Panc1 (cell line): Measurements from ENCODE around the gene COX8A. TPM values are rescaled to one million over a fixed set of nuclear protein-coding genes. Genes with fewer than 3 reads are reported as not detected.

Experiments
- ATAC-seq: fragments of 200-7000 bp; cut with Tn5 transposase; 2 replicates; pipeline ENCODE4 v1.9.1; 2020; ENCODE audit warnings: mild to moderate bottlenecking, moderate library complexity
- BruUV-seq: library from RNA; stranded (reverse); fragments of 400-500 nt; replicated peaks from 2 replicates; lab custom pipeline; 2021; lab: Mats Ljungman, UMichigan
- CTCF ChIA-PET: fragments of 300-600 bp; sonication (Branson Sonifier 250); formaldehyde crosslinking; loops from one replicate; lab custom pipeline; 2022; ENCODE audit warnings: antibody characterized with exemption; lab: Charles Lee
- POLR2A ChIA-PET: fragments of 300-600 bp; sonication (Branson Sonifier 250); formaldehyde crosslinking; loops from one replicate; lab custom pipeline; 2022; ENCODE audit warnings: antibody characterized with exemption; lab: Charles Lee
- DNase-seq: peaks from one replicate; pipeline ENCODE4 v3.0.0-alpha.2; 2010; ENCODE audit warnings: low read depth, low spot score
- H3K27ac ChIP-seq: 2 replicates; pipeline ENCODE4 v1.5.1; 2011; ENCODE audit warnings: mild to moderate bottlenecking, low read length, inconsistent platforms
- H3K27me3 ChIP-seq: fragments of 200-500 bp; sonication (Bioruptor generic); 2 replicates; pipeline ENCODE4 v1.6.0; 2014; ENCODE audit warnings: low read length, inconsistent platforms; ENCODE audit not compliant: control insufficient read depth, insufficient read depth
- H3K36me3 ChIP-seq: fragments of 200-500 bp; sonication (Bioruptor generic); 2 replicates; pipeline ENCODE4 v1.5.1; 2014; ENCODE audit warnings: inconsistent platforms, mild to moderate bottlenecking, low read length, moderate library complexity; ENCODE audit not compliant: control insufficient read depth, insufficient read depth
- H3K4me1 ChIP-seq: 2 replicates; pipeline ENCODE4 v1.5.1; 2011; ENCODE audit warnings: inconsistent platforms, mild to moderate bottlenecking, low read length, moderate library complexity; ENCODE audit not compliant: control insufficient read depth, insufficient read depth
- H3K4me3 ChIP-seq, 2 experiments: 2 replicates each; pipeline ENCODE4 v1.5.1; 2011 to 2012; ENCODE audit warnings: low read depth in 2 of 2, low read length in 2 of 2, mild to moderate bottlenecking in 2 of 2, inconsistent platforms in 1 of 2, moderate library complexity in 1 of 2
- H3K9me3 ChIP-seq: fragments of 200-500 bp; sonication (Bioruptor generic); 2 replicates; pipeline ENCODE4 v1.5.1; 2014; ENCODE audit warnings: low read depth, mild to moderate bottlenecking, inconsistent platforms, low read length, moderate library complexity; ENCODE audit not compliant: control insufficient read depth, insufficient read depth
- POLR2AphosphoS5 ChIP-seq: IDR thresholded peaks from 2 replicates; pipeline ENCODE4 v1.6.1; 2012; ENCODE audit warnings: mild to moderate bottlenecking, low read depth, low read length, moderate library complexity
- SIN3A ChIP-seq: IDR thresholded peaks from 2 replicates; pipeline ENCODE4 v1.6.1; 2012; ENCODE audit warnings: low read depth, mild to moderate bottlenecking, low read length, moderate library complexity, borderline replicate concordance; ENCODE audit not compliant: insufficient read depth
- TCF7L2 ChIP-seq: IDR thresholded peaks from 2 replicates; pipeline ENCODE4 v1.6.1; 2011; ENCODE audit warnings: mild to moderate bottlenecking, low read depth, low read length, inconsistent platforms
- in situ Hi-C: cut with HindIII; loops from 2 replicates; pipeline ENCODE4 v1.10.0; 2016; ENCODE audit warnings: low sequenced_read_pairs, low pct_unique_long_range_greater_than_20kb
- intact Hi-C: fragments of 100-400 bp; cut with micrococcal nuclease; formaldehyde crosslinking; loops from one replicate; pipeline ENCODE4 v1.10.0; 2022; ENCODE audit not compliant: unreplicated experiment
- total RNA-seq: library from RNA; stranded (reverse); gene quantifications from one replicate; pipeline ENCODE4 v1.2.1, GENCODE V29; 2021; ENCODE audit not compliant: unreplicated experiment
- TF ChIP-seq, protein P1 (sequence below): fragments of 450-650 bp; IDR thresholded peaks from 2 replicates; pipeline ENCODE4 v1.5.1; 2017; ENCODE audit warnings: mild to moderate bottlenecking
- TF ChIP-seq, protein P2 (sequence below), 2 experiments: IDR thresholded peaks; 2 replicates each; pipeline ENCODE4 v1.6.1; 2011 to 2012; ENCODE audit warnings: low read depth in 2 of 2, control low read depth in 1 of 2, low read length in 1 of 2, mild to moderate bottlenecking in 1 of 2, moderate library complexity in 1 of 2; ENCODE audit not compliant: insufficient read depth in 1 of 2

COX8A gene
- total RNA-seq, 1 experiment from 2014 or later, result 613 TPM

DNA sequence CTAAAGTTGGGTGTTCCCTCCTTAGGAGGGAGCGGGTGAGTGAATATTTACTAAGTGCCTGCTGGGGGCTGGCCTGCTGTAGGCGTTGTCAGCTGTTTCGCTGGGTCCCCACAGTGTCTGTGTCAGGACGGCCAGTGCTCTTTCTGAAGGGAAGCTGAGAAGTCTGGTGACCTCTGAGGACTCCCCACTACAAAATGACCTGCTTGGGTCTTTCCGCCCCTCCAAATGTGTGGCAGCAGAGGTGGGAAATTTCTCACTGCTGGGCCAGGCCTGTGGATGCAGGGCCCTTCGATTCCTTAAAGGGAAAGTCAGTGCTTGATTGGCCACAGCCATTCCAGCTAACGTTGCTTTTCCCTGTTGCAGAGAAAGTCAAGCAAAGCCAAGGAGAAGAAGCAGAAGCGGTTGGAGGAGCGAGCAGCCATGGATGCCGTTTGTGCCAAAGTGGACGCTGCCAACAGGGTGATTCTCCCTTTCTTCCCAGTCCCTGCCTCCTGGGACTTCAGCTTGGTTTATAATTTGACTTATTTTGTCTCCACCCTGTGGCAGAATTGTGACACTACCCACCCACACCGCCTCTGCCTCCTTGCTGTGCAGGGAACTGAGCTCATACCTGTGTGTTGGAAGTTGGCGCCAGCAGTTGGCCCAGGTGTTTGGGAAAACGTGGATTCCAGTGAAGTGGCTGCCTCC, 28.8 kb upstream of the COX8A start:
- ATAC-seq, result peak; percentile 96
- in situ Hi-C loops, result no loop called here
- TF ChIP-seq, protein P1, sequence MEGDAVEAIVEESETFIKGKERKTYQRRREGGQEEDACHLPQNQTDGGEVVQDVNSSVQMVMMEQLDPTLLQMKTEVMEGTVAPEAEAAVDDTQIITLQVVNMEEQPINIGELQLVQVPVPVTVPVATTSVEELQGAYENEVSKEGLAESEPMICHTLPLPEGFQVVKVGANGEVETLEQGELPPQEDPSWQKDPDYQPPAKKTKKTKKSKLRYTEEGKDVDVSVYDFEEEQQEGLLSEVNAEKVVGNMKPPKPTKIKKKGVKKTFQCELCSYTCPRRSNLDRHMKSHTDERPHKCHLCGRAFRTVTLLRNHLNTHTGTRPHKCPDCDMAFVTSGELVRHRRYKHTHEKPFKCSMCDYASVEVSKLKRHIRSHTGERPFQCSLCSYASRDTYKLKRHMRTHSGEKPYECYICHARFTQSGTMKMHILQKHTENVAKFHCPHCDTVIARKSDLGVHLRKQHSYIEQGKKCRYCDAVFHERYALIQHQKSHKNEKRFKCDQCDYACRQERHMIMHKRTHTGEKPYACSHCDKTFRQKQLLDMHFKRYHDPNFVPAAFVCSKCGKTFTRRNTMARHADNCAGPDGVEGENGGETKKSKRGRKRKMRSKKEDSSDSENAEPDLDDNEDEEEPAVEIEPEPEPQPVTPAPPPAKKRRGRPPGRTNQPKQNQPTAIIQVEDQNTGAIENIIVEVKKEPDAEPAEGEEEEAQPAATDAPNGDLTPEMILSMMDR, result peak; percentile 81
- TF ChIP-seq TCF7L2, result no peak
- TF ChIP-seq, protein P2, sequence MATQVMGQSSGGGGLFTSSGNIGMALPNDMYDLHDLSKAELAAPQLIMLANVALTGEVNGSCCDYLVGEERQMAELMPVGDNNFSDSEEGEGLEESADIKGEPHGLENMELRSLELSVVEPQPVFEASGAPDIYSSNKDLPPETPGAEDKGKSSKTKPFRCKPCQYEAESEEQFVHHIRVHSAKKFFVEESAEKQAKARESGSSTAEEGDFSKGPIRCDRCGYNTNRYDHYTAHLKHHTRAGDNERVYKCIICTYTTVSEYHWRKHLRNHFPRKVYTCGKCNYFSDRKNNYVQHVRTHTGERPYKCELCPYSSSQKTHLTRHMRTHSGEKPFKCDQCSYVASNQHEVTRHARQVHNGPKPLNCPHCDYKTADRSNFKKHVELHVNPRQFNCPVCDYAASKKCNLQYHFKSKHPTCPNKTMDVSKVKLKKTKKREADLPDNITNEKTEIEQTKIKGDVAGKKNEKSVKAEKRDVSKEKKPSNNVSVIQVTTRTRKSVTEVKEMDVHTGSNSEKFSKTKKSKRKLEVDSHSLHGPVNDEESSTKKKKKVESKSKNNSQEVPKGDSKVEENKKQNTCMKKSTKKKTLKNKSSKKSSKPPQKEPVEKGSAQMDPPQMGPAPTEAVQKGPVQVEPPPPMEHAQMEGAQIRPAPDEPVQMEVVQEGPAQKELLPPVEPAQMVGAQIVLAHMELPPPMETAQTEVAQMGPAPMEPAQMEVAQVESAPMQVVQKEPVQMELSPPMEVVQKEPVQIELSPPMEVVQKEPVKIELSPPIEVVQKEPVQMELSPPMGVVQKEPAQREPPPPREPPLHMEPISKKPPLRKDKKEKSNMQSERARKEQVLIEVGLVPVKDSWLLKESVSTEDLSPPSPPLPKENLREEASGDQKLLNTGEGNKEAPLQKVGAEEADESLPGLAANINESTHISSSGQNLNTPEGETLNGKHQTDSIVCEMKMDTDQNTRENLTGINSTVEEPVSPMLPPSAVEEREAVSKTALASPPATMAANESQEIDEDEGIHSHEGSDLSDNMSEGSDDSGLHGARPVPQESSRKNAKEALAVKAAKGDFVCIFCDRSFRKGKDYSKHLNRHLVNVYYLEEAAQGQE (IDR thresholded peaks at IDR 0.05; ENCODE audit: insufficient read depth in 1 of 2, low read depth in 2 of 2, low read length in 1 of 2), result no peak
- H3K9me3 ChIP-seq, result no peaks in the 10 kb centered on the region
- H3K4me1 ChIP-seq, result peaks cover 14% of the 10 kb centered on the region
- H3K27me3 ChIP-seq, result no peaks in the 10 kb centered on the region
- POLR2A ChIA-PET, result interaction anchor here (0.5 to 1.3 kb wide), 3 partner anchors 34 to 124 kb away, joined by 3 to 5 read pairs (median 5); no protein-coding TSS in a partner anchor
- intact Hi-C loops, result loop anchor here (2.0 kb wide), 1 partner anchor 109 kb away; no protein-coding TSS in a partner anchor
- CTCF ChIA-PET, result interaction anchor here (0.5 to 2.2 kb wide), 11 partner anchors 9 to 178 kb away, joined by 3 to 32 read pairs (median 4); partner anchors contain the start of genes MARK2 and RCOR2
- H3K4me3 ChIP-seq, result no peak overlapping the region
- H3K36me3 ChIP-seq, result no peaks in the 10 kb centered on the region
- H3K27ac ChIP-seq, result peak overlapping the region; percentile 41; the same call in 1 of the 2 replicates
- DNase-seq, result peak; percentile 48
- no TSS peak for BruUV-seq

DNA sequence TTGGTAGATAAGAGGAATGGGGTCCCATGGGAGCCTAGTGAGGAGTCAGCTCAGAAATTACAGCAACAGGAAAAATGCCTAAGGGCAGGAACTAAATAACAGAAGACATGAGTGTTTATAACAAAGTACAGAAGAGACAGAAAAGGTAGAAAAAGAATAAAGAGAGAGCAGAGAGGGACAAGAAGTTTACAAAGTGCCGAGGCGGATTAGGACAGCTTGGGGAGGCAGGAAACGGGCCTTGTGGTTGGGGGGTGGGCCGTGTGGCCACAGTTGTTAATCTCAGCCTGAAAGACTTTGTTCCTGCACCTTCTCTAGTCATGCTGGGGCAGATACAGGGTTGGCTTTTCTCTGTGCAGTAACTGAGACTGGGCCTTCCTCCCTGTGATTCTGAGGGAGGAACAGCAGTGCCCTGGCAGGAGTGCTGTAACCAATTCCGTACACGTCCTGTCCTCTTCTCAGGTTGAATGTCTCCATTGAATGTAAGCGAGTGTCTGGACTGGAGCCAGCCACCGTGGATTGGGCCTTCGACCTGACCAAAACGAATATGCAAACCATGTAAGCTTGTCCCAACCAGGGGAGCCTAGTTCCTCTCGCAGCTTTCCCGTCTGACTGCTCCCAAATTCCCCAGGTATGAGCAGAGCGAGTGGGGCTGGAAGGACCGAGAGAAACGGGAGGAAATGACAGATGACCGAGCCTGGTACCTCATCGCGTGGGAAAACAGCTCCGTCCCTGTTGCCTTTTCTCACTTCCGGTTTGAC, 22.5 kb upstream of the COX8A start:
- Histone ChIP-seq H3K27ac (no peak overlapping the region), H3K4me3 (no peak overlapping the region)

More for the DNA sequence above, 22.5 kb upstream of the COX8A start:
- no peak for DNase-seq
- ATAC-seq, result no peak
- H3K36me3 ChIP-seq, result peaks cover 10% of the 10 kb centered on the region; the same call in 1 of the 2 replicates
- CTCF ChIA-PET, result interaction anchor here (0.6 kb wide), 1 partner anchor 195 kb away, joined by 4 read pairs; no protein-coding TSS in a partner anchor
- in situ Hi-C loops (no loop called here), intact Hi-C loops (no loop called here)
- POLR2A ChIA-PET, result interaction anchor here (0.6 kb wide), 1 partner anchor 120 kb away, joined by 18 read pairs; no protein-coding TSS in a partner anchor
- TF ChIP-seq SIN3A (no peak), POLR2AphosphoS5 (no peak), TCF7L2 (no peak)
- TF ChIP-seq, protein P2 (IDR thresholded peaks at IDR 0.05; ENCODE audit: insufficient read depth in 1 of 2, low read depth in 2 of 2, low read length in 1 of 2), result no peak
- TF ChIP-seq, protein P1, result no peak
- H3K9me3 ChIP-seq, result no peaks in the 10 kb centered on the region
- no peaks in the 10 kb centered on the region for H3K27me3 ChIP-seq
- BruUV-seq, result no TSS peak
- H3K4me1 ChIP-seq, result no peaks in the 10 kb centered on the region
